Activated CD4-positive, alpha-beta memory T cell treated with anti-CD3 and anti-CD28 coated beads for 36 hours (primary cell): ENCODE measurements around the gene SLC8A1. TPM values are rescaled to one million over a fixed set of nuclear protein-coding genes. Genes with fewer than 3 reads are reported as not detected.

ENCODE experiments used
- CTCF ChIA-PET: fragments of 350-600 bp; sonication (Branson Sonifier 250); formaldehyde crosslinking; loops from one replicate; lab custom pipeline; 2021; ENCODE audit warnings: antibody characterized with exemption, inconsistent platforms; lab: Charles Lee
- POLR2A ChIA-PET: fragments of 350-600 bp; sonication (Branson Sonifier 250); formaldehyde crosslinking; loops from one replicate; lab custom pipeline; 2021; ENCODE audit warnings: antibody characterized with exemption; lab: Charles Lee
- DNase-seq: peaks from one replicate; pipeline ENCODE4 v3.0.0-alpha.2; 2020
- H3K27ac Mint-ChIP-seq: one replicate; pipeline ENCODE4 v1.8.0; 2021; ENCODE audit warnings: mixed read lengths
- H3K27me3 Mint-ChIP-seq: one replicate; pipeline ENCODE4 v1.8.0; 2021; ENCODE audit warnings: mixed read lengths
- H3K36me3 Mint-ChIP-seq: one replicate; pipeline ENCODE4 v1.8.0; 2021; ENCODE audit warnings: mixed read lengths
- H3K4me1 Mint-ChIP-seq: one replicate; pipeline ENCODE4 v1.8.0; 2021; ENCODE audit warnings: low read depth, mixed read lengths
- H3K4me3 Mint-ChIP-seq: one replicate; pipeline ENCODE4 v1.8.0; 2021; ENCODE audit warnings: mild to moderate bottlenecking, mixed read lengths
- H3K9me3 Mint-ChIP-seq: one replicate; pipeline ENCODE4 v1.8.0; 2021; ENCODE audit warnings: mixed read lengths
- intact Hi-C: fragments of 100-400 bp; cut with micrococcal nuclease; formaldehyde crosslinking; loops from one replicate; pipeline ENCODE4 v1.15.1; 2023
- total RNA-seq, 2 experiments: library from RNA; stranded (reverse); gene quantifications; one replicate each; pipeline ENCODE4 v1.2.3, GENCODE V29; 2021

The SLC8A1 gene
- total RNA-seq, 2 experiments from 2014 or later = 0.12 to 0.19 TPM

- H3K4me1 Mint-ChIP-seq = no peaks in the 10 kb centered on the region
- intact Hi-C loops = no loop called here
- H3K4me3 Mint-ChIP-seq = no peak overlapping the region
- CTCF ChIA-PET = no interaction called here
- no peaks in the 10 kb centered on the region for H3K27me3 Mint-ChIP-seq
- POLR2A ChIA-PET = no interaction called here
- H3K9me3 Mint-ChIP-seq = no peaks in the 10 kb centered on the region
- H3K27ac Mint-ChIP-seq = no peak overlapping the region
- no peak for DNase-seq
- no peaks in the 10 kb centered on the region for H3K36me3 Mint-ChIP-seq
Measured at GRCh38 chr2:40120026-40120425, 331.9 kb downstream of the SLC8A1 start.

GRCh38 chr2:40118622-40119021 is 333.3 kb downstream of the SLC8A1 start:
- POLR2A ChIA-PET = no interaction called here
- no peaks in the 10 kb centered on the region for H3K4me1 Mint-ChIP-seq
- DNase-seq = no peak
- H3K27ac Mint-ChIP-seq = no peak overlapping the region
- H3K27me3 Mint-ChIP-seq = no peaks in the 10 kb centered on the region
- CTCF ChIA-PET = no interaction called here
- H3K36me3 Mint-ChIP-seq = no peaks in the 10 kb centered on the region
- H3K4me3 Mint-ChIP-seq = no peak overlapping the region
- no peaks in the 10 kb centered on the region for H3K9me3 Mint-ChIP-seq
- intact Hi-C loops = no loop called here

- Mint-ChIP-seq H3K4me3 (no peak overlapping the region), H3K27me3 (no peaks in the 10 kb centered on the region), H3K27ac (no peak overlapping the region), H3K9me3 (no peaks in the 10 kb centered on the region), H3K4me1 (no peaks in the 10 kb centered on the region), H3K36me3 (no peaks in the 10 kb centered on the region)
- ChIA-PET POLR2A (no interaction called here), CTCF (no interaction called here)
- DNase-seq = no peak
- intact Hi-C loops = no loop called here
Measured at GRCh38 chr2:40115894-40116293, 336.0 kb downstream of the SLC8A1 start.

GRCh38 chr2:40115348-40115747 is 336.5 kb downstream of the SLC8A1 start:
- H3K27ac Mint-ChIP-seq = no peak overlapping the region
- intact Hi-C loops = no loop called here
- no peak for DNase-seq
- ChIA-PET POLR2A (no interaction called here), CTCF (no interaction called here)
- no peaks in the 10 kb centered on the region for H3K4me1 Mint-ChIP-seq
- H3K9me3 Mint-ChIP-seq = no peaks in the 10 kb centered on the region
- H3K4me3 Mint-ChIP-seq = no peak overlapping the region
- H3K36me3 Mint-ChIP-seq = no peaks in the 10 kb centered on the region
- H3K27me3 Mint-ChIP-seq = no peaks in the 10 kb centered on the region

GRCh38 chr2:40113997-40114396 is 337.9 kb downstream of the SLC8A1 start:
- no peak overlapping the region for H3K4me3 Mint-ChIP-seq
- no peaks in the 10 kb centered on the region for H3K27me3 Mint-ChIP-seq
- no peaks in the 10 kb centered on the region for H3K36me3 Mint-ChIP-seq
- H3K4me1 Mint-ChIP-seq = no peaks in the 10 kb centered on the region
- intact Hi-C loops = no loop called here
- DNase-seq = no peak
- no peak overlapping the region for H3K27ac Mint-ChIP-seq
- CTCF ChIA-PET = no interaction called here
- no peaks in the 10 kb centered on the region for H3K9me3 Mint-ChIP-seq
- POLR2A ChIA-PET = no interaction called here

GRCh38 chr2:40113272-40113968 is 338.5 kb downstream of the SLC8A1 start:
- no peak for DNase-seq
- intact Hi-C loops = no loop called here
- no peak overlapping the region for H3K4me3 Mint-ChIP-seq
- no peak overlapping the region for H3K27ac Mint-ChIP-seq
- no peaks in the 10 kb centered on the region for H3K9me3 Mint-ChIP-seq
- H3K27me3 Mint-ChIP-seq = no peaks in the 10 kb centered on the region
- no peaks in the 10 kb centered on the region for H3K4me1 Mint-ChIP-seq
- POLR2A ChIA-PET = no interaction called here
- CTCF ChIA-PET = no interaction called here
- no peaks in the 10 kb centered on the region for H3K36me3 Mint-ChIP-seq

- intact Hi-C loops = no loop called here
- Mint-ChIP-seq H3K36me3 (no peaks in the 10 kb centered on the region), H3K4me3 (no peak overlapping the region), H3K27ac (no peak overlapping the region), H3K9me3 (no peaks in the 10 kb centered on the region), H3K4me1 (no peaks in the 10 kb centered on the region), H3K27me3 (no peaks in the 10 kb centered on the region)
- ChIA-PET CTCF (no interaction called here), POLR2A (no interaction called here)
- no peak for DNase-seq
Measured at GRCh38 chr2:40109381-40109780, 342.5 kb downstream of the SLC8A1 start.

GRCh38 chr2:40108851-40109250 is 343.0 kb downstream of the SLC8A1 start:
- POLR2A ChIA-PET = no interaction called here
- Mint-ChIP-seq H3K4me1 (no peaks in the 10 kb centered on the region), H3K4me3 (no peak overlapping the region), H3K36me3 (no peaks in the 10 kb centered on the region), H3K27ac (no peak overlapping the region), H3K9me3 (no peaks in the 10 kb centered on the region), H3K27me3 (no peaks in the 10 kb centered on the region)
- CTCF ChIA-PET = no interaction called here
- intact Hi-C loops = no loop called here
- DNase-seq = no peak

GRCh38 chr2:40106061-40106460 is 345.8 kb downstream of the SLC8A1 start:
- H3K27ac Mint-ChIP-seq = no peak overlapping the region
- no peaks in the 10 kb centered on the region for H3K36me3 Mint-ChIP-seq
- no peaks in the 10 kb centered on the region for H3K27me3 Mint-ChIP-seq
- H3K9me3 Mint-ChIP-seq = no peaks in the 10 kb centered on the region
- H3K4me1 Mint-ChIP-seq = no peaks in the 10 kb centered on the region
- DNase-seq = no peak
- no peak overlapping the region for H3K4me3 Mint-ChIP-seq
- CTCF ChIA-PET = no interaction called here
- intact Hi-C loops = no loop called here
- POLR2A ChIA-PET = no interaction called here

- Mint-ChIP-seq H3K36me3 (no peaks in the 10 kb centered on the region), H3K4me3 (no peak overlapping the region), H3K27ac (no peak overlapping the region), H3K4me1 (no peaks in the 10 kb centered on the region), H3K9me3 (no peaks in the 10 kb centered on the region), H3K27me3 (no peaks in the 10 kb centered on the region)
- DNase-seq = no peak
- intact Hi-C loops = no loop called here
- POLR2A ChIA-PET = no interaction called here
- CTCF ChIA-PET = no interaction called here
Measured at GRCh38 chr2:40105593-40105992, 346.3 kb downstream of the SLC8A1 start.

GRCh38 chr2:40103590-40103989 is 348.3 kb downstream of the SLC8A1 start:
- no peak overlapping the region for H3K27ac Mint-ChIP-seq
- intact Hi-C loops = no loop called here
- H3K27me3 Mint-ChIP-seq = no peaks in the 10 kb centered on the region
- POLR2A ChIA-PET = no interaction called here
- no peaks in the 10 kb centered on the region for H3K4me1 Mint-ChIP-seq
- DNase-seq = no peak
- CTCF ChIA-PET = no interaction called here
- H3K4me3 Mint-ChIP-seq = no peak overlapping the region
- H3K9me3 Mint-ChIP-seq = no peaks in the 10 kb centered on the region
- H3K36me3 Mint-ChIP-seq = no peaks in the 10 kb centered on the region

GRCh38 chr2:40103163-40103562 is 348.7 kb downstream of the SLC8A1 start:
- H3K4me1 Mint-ChIP-seq = no peaks in the 10 kb centered on the region
- H3K27ac Mint-ChIP-seq = no peak overlapping the region
- intact Hi-C loops = no loop called here
- DNase-seq = no peak
- ChIA-PET POLR2A (no interaction called here), CTCF (no interaction called here)
- H3K36me3 Mint-ChIP-seq = no peaks in the 10 kb centered on the region
- no peaks in the 10 kb centered on the region for H3K9me3 Mint-ChIP-seq
- H3K27me3 Mint-ChIP-seq = no peaks in the 10 kb centered on the region
- H3K4me3 Mint-ChIP-seq = no peak overlapping the region

- no peak overlapping the region for H3K4me3 Mint-ChIP-seq
Measured at GRCh38 chr2:40102447-40102846, 349.4 kb downstream of the SLC8A1 start.

More at GRCh38 chr2:40102447-40102846, 349.4 kb downstream of the SLC8A1 start:
- H3K9me3 Mint-ChIP-seq = no peaks in the 10 kb centered on the region
- intact Hi-C loops = no loop called here
- ChIA-PET CTCF (no interaction called here), POLR2A (no interaction called here)
- no peak for DNase-seq
- H3K27ac Mint-ChIP-seq = no peak overlapping the region
- H3K4me1 Mint-ChIP-seq = no peaks in the 10 kb centered on the region
- no peaks in the 10 kb centered on the region for H3K27me3 Mint-ChIP-seq
- no peaks in the 10 kb centered on the region for H3K36me3 Mint-ChIP-seq
